Measurements from ENCODE around the gene IGF1.

Gene IGF1

GRCh38 chr12:102444707-102445106, 35.7 kb downstream of the IGF1 start:
- ATAC-seq (ENCODE audit: insufficient read depth, low read depth) (no peak), DNase-seq (no peak)
- Histone ChIP-seq H3K79me2 (ENCODE audit: insufficient read depth, low read length) (no peaks in the 10 kb centered on the region), H3K4me1 (ENCODE audit: insufficient read depth, low read length) (no peaks in the 10 kb centered on the region), H4K20me1 (ENCODE audit: insufficient read depth, low read length) (no peaks in the 10 kb centered on the region), H3K9me3 (ENCODE audit: insufficient read depth, low read length, severe bottlenecking) (no peaks in the 10 kb centered on the region), H3K4me2 (ENCODE audit: insufficient read depth, low read length) (no peak overlapping the region), H3K4me3 (ENCODE audit: low read depth in 1 of 2, low read length in 2 of 2) (no peak overlapping the region), H3K27me3 (ENCODE audit: insufficient read depth, low read length, poor library complexity) (peaks cover 3% of the 10 kb centered on the region), H3K36me3 (ENCODE audit: insufficient read depth, low read length) (no peaks in the 10 kb centered on the region), H2AFZ (ENCODE audit: low read depth, low read length) (no peak overlapping the region), H3K9ac (ENCODE audit: low read depth, low read length) (no peak overlapping the region), H3K27ac (ENCODE audit: low read length) (no peak overlapping the region)
- no peak for TF ChIP-seq EZH2 (IDR thresholded peaks at IDR 0.05; ENCODE audit: borderline replicate concordance, low read depth, low read length, severe bottlenecking)
- no peak for TF ChIP-seq CTCF (IDR thresholded peaks at IDR 0.05; ENCODE audit: borderline replicate concordance, extremely low read depth, low read length, poor library complexity, severe bottlenecking)

- H3K27me3 ChIP-seq (ENCODE audit: insufficient read depth, low read length, poor library complexity), result peaks cover 3% of the 10 kb centered on the region
- H3K4me2 ChIP-seq (ENCODE audit: insufficient read depth, low read length), result no peak overlapping the region
- DNase-seq, result no peak
- H3K4me1 ChIP-seq (ENCODE audit: insufficient read depth, low read length), result no peaks in the 10 kb centered on the region
- TF ChIP-seq EZH2 (IDR thresholded peaks at IDR 0.05; ENCODE audit: borderline replicate concordance, low read depth, low read length, severe bottlenecking) (no peak), CTCF (IDR thresholded peaks at IDR 0.05; ENCODE audit: borderline replicate concordance, extremely low read depth, low read length, poor library complexity, severe bottlenecking) (no peak)
- H2AFZ ChIP-seq (ENCODE audit: low read depth, low read length), result no peak overlapping the region
- no peak overlapping the region for H3K27ac ChIP-seq (ENCODE audit: low read length)
- no peaks in the 10 kb centered on the region for H4K20me1 ChIP-seq (ENCODE audit: insufficient read depth, low read length)
- no peak overlapping the region for H3K4me3 ChIP-seq (ENCODE audit: low read depth in 1 of 2, low read length in 2 of 2)
- ATAC-seq (ENCODE audit: insufficient read depth, low read depth), result no peak
- no peak overlapping the region for H3K9ac ChIP-seq (ENCODE audit: low read depth, low read length)
- no peaks in the 10 kb centered on the region for H3K9me3 ChIP-seq (ENCODE audit: insufficient read depth, low read length, severe bottlenecking)
- H3K36me3 ChIP-seq (ENCODE audit: insufficient read depth, low read length), result no peaks in the 10 kb centered on the region
- no peaks in the 10 kb centered on the region for H3K79me2 ChIP-seq (ENCODE audit: insufficient read depth, low read length)
These were observed 36.3 kb downstream of the IGF1 start for GRCh38 chr12:102444093-102444492.

GRCh38 chr12:102441077-102441596, 39.2 kb downstream of the IGF1 start:
- H4K20me1 ChIP-seq (ENCODE audit: insufficient read depth, low read length), result no peaks in the 10 kb centered on the region
- no peak overlapping the region for H3K9ac ChIP-seq (ENCODE audit: low read depth, low read length)
- H3K4me3 ChIP-seq (ENCODE audit: low read depth in 1 of 2, low read length in 2 of 2), result no peak overlapping the region
- no peak overlapping the region for H3K27ac ChIP-seq (ENCODE audit: low read length)
- TF ChIP-seq EZH2 (IDR thresholded peaks at IDR 0.05; ENCODE audit: borderline replicate concordance, low read depth, low read length, severe bottlenecking) (no peak), CTCF (IDR thresholded peaks at IDR 0.05; ENCODE audit: borderline replicate concordance, extremely low read depth, low read length, poor library complexity, severe bottlenecking) (no peak)
- ATAC-seq (ENCODE audit: insufficient read depth, low read depth), result no peak
- no peak overlapping the region for H2AFZ ChIP-seq (ENCODE audit: low read depth, low read length)
- H3K36me3 ChIP-seq (ENCODE audit: insufficient read depth, low read length), result no peaks in the 10 kb centered on the region
- no peaks in the 10 kb centered on the region for H3K79me2 ChIP-seq (ENCODE audit: insufficient read depth, low read length)
- H3K4me2 ChIP-seq (ENCODE audit: insufficient read depth, low read length), result no peak overlapping the region
- no peaks in the 10 kb centered on the region for H3K9me3 ChIP-seq (ENCODE audit: insufficient read depth, low read length, severe bottlenecking)
- no peaks in the 10 kb centered on the region for H3K4me1 ChIP-seq (ENCODE audit: insufficient read depth, low read length)
- no peak for DNase-seq
- H3K27me3 ChIP-seq (ENCODE audit: insufficient read depth, low read length, poor library complexity), result peaks cover 3% of the 10 kb centered on the region

Measured in DND-41 (cell line).